NCI-H2107 (cell line): ENCODE data around the gene CAPN9.
"Not testable (repeated sequence)": the region's sequence is repeated elsewhere in the genome, so short reads cannot be mapped to it uniquely, and the experiment has no call there.

Experiments
- DNase-seq: peaks from one replicate; lab custom pipeline; 2025; lab: John Stamatoyannopoulos, UW

CAPN9 gene

GRCh38 chr1:230826166-230826875 lies 79.1 kb downstream of the CAPN9 start:
- DNase-seq, result no peak

GRCh38 chr1:230827081-230827681 lies 80.0 kb downstream of the CAPN9 start:
- no peak for DNase-seq

GRCh38 chr1:230827801-230828200 lies 80.6 kb downstream of the CAPN9 start:
- no peak for DNase-seq

GRCh38 chr1:230828421-230828820 lies 81.2 kb downstream of the CAPN9 start:
- DNase-seq, result no peak

- no peak for DNase-seq
Measured at GRCh38 chr1:230831771-230832170, 84.6 kb downstream of the CAPN9 start.

- no peak for DNase-seq
Measured at GRCh38 chr1:230832476-230832875, 85.3 kb downstream of the CAPN9 start.

GRCh38 chr1:230833511-230833910 lies 86.3 kb downstream of the CAPN9 start:
- DNase-seq, result no peak

GRCh38 chr1:230834292-230834691 lies 87.1 kb downstream of the CAPN9 start:
- no peak for DNase-seq

- no peak for DNase-seq
Measured at GRCh38 chr1:230836347-230836746, 89.2 kb downstream of the CAPN9 start.

- DNase-seq, result no peak
Measured at GRCh38 chr1:230836793-230837192, 89.6 kb downstream of the CAPN9 start.

- no peak for DNase-seq
Measured at GRCh38 chr1:230839173-230839572, 92.0 kb downstream of the CAPN9 start.

- no peak for DNase-seq
Measured at GRCh38 chr1:230842801-230843200, 95.6 kb downstream of the CAPN9 start.

GRCh38 chr1:230843503-230844309 lies 96.5 kb downstream of the CAPN9 start:
- no peak for DNase-seq

- no peak for DNase-seq
Measured at GRCh38 chr1:230844561-230844960, 97.4 kb downstream of the CAPN9 start.

GRCh38 chr1:230845184-230845583 lies 98.0 kb downstream of the CAPN9 start:
- not testable (repeated sequence) for DNase-seq

- DNase-seq, result no peak
Measured at GRCh38 chr1:230848235-230848634, 101.0 kb downstream of the CAPN9 start.

- no peak for DNase-seq
Measured at GRCh38 chr1:230849451-230850224, 102.5 kb downstream of the CAPN9 start.

GRCh38 chr1:230850547-230850946 lies 103.4 kb downstream of the CAPN9 start:
- DNase-seq, result no peak

- DNase-seq, result no peak
Measured at GRCh38 chr1:230851291-230851691, 104.1 kb downstream of the CAPN9 start.
